Heart right ventricle (tissue), 16 donors: Measurements from ENCODE around the gene ATXN7L1. TPM values are rescaled to one million over a fixed set of nuclear protein-coding genes. Genes with fewer than 3 reads are reported as not detected.

ENCODE experiments used
- ATAC-seq, 8 donors: fragments of 200-7000 bp; cut with Tn5 transposase; one replicate each; pipeline ENCODE4 v1.9.1; 2020; ENCODE audit warnings: mild to moderate bottlenecking in 8 of 8, moderate library complexity in 8 of 8, moderate number of reproducible peaks in 1 of 8
- DNase-seq, 2 donors: peaks; one replicate each; pipeline ENCODE4 v3.0.0-alpha.2; 2020
- H3K27ac ChIP-seq, 10 donors: fragments of 200-600 bp; sonication (generic) in 2 of 10; one replicate each; pipeline versions ENCODE4 v1.5.0 to v1.8.0; 2020 to 2022; ENCODE audit warnings: mild to moderate bottlenecking in 3 of 10
- H3K27me3 ChIP-seq, 7 donors: fragments of 200-600 bp; one replicate each; pipeline ENCODE4 v1.8.0; 2021 to 2022; ENCODE audit warnings: mild to moderate bottlenecking in 2 of 7
- H3K36me3 ChIP-seq, 9 donors: fragments of 200-600 bp; sonication (generic) in 1 of 9; one replicate each; pipeline versions ENCODE4 v1.5.0 to v1.8.0; 2020 to 2022; ENCODE audit warnings: mild to moderate bottlenecking in 2 of 9
- H3K4me1 ChIP-seq, 9 donors: fragments of 200-600 bp; sonication (generic) in 1 of 9; one replicate each; pipeline versions ENCODE4 v1.5.0 to v1.8.0; 2020 to 2022; ENCODE audit warnings: mild to moderate bottlenecking in 4 of 9
- H3K4me3 ChIP-seq, 10 donors: fragments of 200-600 bp; sonication (generic) in 2 of 10; one replicate each; pipeline versions ENCODE4 v1.5.0 to v1.8.0; 2020 to 2022; ENCODE audit warnings: mild to moderate bottlenecking in 7 of 10, moderate library complexity in 2 of 10
- H3K9me3 ChIP-seq, 11 donors: fragments of 200-600 bp in 10 of 11; sonication (generic) in 2 of 11; one replicate each; pipeline versions ENCODE4 v1.5.0 to v1.8.0; 2013 to 2022; ENCODE audit warnings: mild to moderate bottlenecking in 2 of 11, control low read depth in 1 of 11, moderate library complexity in 1 of 11
- WGBS, 2 donors: extraction: QIAGEN DNeasy Blood & Tissue Kit; methylation state at CpG; one replicate each; pipeline ENCODE4 v1.1.7; 2013; ENCODE audit warnings: inconsistent platforms in 1 of 2; 5-methylcytosine and 5-hydroxymethylcytosine counted together
- intact Hi-C, 10 donors: fragments of 100-400 bp; cut with DNase I; formaldehyde crosslinking; loops; one replicate each; pipeline versions ENCODE4 v1.11.1 to v1.14.2; 2022
- polyA plus RNA-seq, 2 donors: library from polyadenylated mRNA; stranded (reverse); fragments of 200-250 nt; gene quantifications; one replicate each; pipeline ENCODE4 v1.2.3, GENCODE V29; 2013
- total RNA-seq, 10 donors: library from RNA; stranded (reverse); fragmentation: NEBNext Ultra II Directional in 3 of 10; extraction: Animal tissue kit (Norgen Biotek cat#: 25700) in 3 of 10; gene quantifications; one replicate each; pipeline versions ENCODE4 v1.2.1 to v1.2.4, GENCODE V29; 2021 to 2023
- TF ChIP-seq, protein P1 (sequence below), 9 donors: fragments of 200-600 bp; sonication (generic) in 2 of 9; IDR thresholded peaks; one replicate each; pipeline versions ENCODE4 v1.5.0 to v1.8.0; 2021 to 2022; ENCODE audit warnings: antibody characterized with exemption in 9 of 9, mild to moderate bottlenecking in 5 of 9, moderate library complexity in 1 of 9
- donor health status: Arrhythmogenic right ventricular cardiomyopathy.
- donor health status: ischemic (EF 13 %, LVEDD 7.1; RV severe dilation, severe dysfunction).
- donor health status: healthy with polysubstance abuse.
- donor health status: DM: no; HTN: yes; CAD: no.
- donor health status: DM: no; HTN: no; CAD: no.
- donor health status: ischemic (EF 25% LVEDD 6.9; RV normal size, moderate dysfunction).
- donor health status: ischemic (EF 25% LVEDD 5.7; RV mildly dilated, moderate dysfunction).
- donor health status: healthy.
- donor health status: DM: yes; HTN: yes; CAD: no.
- donor health status: Ischemic cardiomyopathy.
- donor health status: ischemic (EF 35%, LVEDD 5.7; RV mildly dilated, moderate dysfunction).
- donor health status: nonischemic (EF 11% LVEDD 7.7; RV severe dilation, severe dysfunction).
- donor health status: DM: yes; HTN: yes; CAD: no.
- donor health status: PGD.
- donor health status: ischemic (EF 29% LVEDD 5.4; RV normal size, mild dysfunction).
- donor health status: nonischemic (EF 23%, LVEDD 6.1; RV moderate dilation, normal function).

Gene ATXN7L1
- total and polyA plus RNA-seq, 12 donors = 1.7 to 7.2 (median 5.4) TPM

DNA sequence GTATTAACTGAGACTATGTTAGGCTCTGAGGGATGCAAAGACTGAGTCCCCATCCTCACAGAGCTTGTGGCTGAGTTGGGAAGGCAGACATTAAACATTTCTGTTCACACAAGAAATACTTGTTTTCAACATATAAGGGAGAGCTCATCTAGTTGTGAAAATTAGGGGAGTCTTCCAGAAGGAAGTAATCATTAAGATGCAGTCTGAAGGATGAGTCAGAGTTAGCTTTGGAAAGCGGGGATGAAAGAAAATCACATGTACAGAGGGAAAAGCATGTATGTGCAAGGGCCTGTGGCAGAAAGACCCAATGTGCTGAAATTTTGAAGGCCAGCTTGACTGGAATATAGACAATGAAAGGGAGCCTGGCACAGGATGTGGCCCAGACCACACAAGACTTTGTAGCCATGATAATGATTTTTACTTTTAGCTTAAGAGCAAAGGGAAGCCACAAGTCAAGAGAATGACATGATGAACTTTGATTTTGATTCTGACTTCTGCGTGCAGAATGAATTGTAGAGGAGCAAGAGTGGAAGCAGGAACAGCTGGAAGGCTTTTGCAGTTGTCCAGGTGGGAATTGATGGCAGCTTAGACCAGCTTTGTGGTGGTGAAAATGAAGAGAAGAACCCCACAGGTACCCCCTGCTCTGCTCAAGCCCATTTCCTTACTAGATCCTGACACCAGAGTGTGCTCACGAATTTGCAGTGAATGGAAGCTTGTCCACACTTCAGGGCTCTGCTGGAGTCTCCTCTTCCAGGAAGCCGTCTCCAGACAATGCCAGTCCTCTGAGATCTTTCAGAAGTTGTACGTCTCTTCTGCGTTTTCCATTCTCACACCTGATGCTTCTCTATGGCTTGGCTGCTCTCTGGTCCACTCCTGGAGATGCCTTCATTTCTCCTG lies 115.6 kb downstream of the ATXN7L1 start:
- Histone ChIP-seq H3K36me3 (peaks cover 0 to 4% (median 0%) of the 10 kb centered on the region in 9 donors), H3K9me3 (no peaks in the 10 kb centered on the region), H3K27ac (no peak overlapping the region), H3K4me3 (no peak overlapping the region), H3K4me1 (peaks cover 0 to 19% (median 0%) of the 10 kb centered on the region in 9 donors), H3K27me3 (no peaks in the 10 kb centered on the region)
- ATAC-seq (no peak), DNase-seq (no peak)
- TF ChIP-seq, protein P1, sequence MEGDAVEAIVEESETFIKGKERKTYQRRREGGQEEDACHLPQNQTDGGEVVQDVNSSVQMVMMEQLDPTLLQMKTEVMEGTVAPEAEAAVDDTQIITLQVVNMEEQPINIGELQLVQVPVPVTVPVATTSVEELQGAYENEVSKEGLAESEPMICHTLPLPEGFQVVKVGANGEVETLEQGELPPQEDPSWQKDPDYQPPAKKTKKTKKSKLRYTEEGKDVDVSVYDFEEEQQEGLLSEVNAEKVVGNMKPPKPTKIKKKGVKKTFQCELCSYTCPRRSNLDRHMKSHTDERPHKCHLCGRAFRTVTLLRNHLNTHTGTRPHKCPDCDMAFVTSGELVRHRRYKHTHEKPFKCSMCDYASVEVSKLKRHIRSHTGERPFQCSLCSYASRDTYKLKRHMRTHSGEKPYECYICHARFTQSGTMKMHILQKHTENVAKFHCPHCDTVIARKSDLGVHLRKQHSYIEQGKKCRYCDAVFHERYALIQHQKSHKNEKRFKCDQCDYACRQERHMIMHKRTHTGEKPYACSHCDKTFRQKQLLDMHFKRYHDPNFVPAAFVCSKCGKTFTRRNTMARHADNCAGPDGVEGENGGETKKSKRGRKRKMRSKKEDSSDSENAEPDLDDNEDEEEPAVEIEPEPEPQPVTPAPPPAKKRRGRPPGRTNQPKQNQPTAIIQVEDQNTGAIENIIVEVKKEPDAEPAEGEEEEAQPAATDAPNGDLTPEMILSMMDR (IDR thresholded peaks at IDR 0.05) = no peak
- WGBS, 2 donors = 94 to 95% methylated on average over 6 of the region's 6 CpGs
- intact Hi-C loops = loop anchor here in 9 of 10 donors (1.0 to 10.0 kb wide), 17 partner anchors 106 to 404 kb away; partner anchors contain the start of gene ATXN7L1 (in 5 of the 9)

DNA sequence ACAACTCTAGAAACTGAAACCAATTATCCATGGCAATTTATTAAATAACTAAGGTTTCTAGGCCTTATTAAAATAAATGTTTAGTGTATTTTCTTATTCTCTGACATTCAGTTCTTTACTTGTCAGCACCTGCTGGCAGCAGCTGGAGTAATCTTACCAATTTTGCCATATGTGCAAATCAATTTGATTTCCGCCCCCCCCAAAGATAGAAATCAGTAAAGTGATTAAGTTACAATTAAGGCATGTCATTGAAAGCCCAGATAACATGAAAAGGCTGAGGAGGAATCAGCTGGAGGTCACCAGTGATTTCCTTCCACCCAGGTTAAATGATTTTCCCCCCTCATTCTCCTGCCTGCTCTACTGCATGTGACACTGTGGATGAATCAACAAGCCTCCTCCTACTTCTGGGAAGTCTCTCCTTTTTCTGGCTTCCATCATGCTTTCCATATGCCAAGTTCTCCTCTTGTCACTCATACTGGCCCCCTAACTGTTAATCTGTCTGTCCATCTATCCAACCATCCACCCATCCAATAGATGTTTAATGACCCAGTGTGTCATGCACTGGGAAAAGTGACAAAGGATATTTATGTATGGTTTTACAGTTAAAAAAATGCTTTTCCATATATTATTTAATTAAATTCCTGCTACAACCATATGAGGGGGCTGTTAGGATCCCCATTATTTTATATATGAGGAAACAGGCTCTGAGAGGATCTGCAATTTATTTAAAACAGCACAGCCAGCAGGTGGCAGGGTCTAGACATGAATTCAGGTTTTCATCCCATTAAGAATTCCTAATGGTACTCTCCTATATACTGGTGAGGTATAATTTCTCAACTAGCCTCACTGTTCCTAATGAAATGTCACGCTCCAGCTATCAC lies 116.5 kb downstream of the ATXN7L1 start:
- H3K27me3 ChIP-seq = no peaks in the 10 kb centered on the region
- peaks cover 0 to 4% (median 0%) of the 10 kb centered on the region in 9 donors for H3K36me3 ChIP-seq
- DNase-seq (peak; percentile 18 to 36), ATAC-seq (peak in 5 of 8 donors; percentile 38 to 73 (median 66))
- H3K27ac ChIP-seq = no peak overlapping the region
- no peak overlapping the region for H3K4me3 ChIP-seq
- intact Hi-C loops = loop anchor here (1.0 to 10.0 kb wide), 17 partner anchors 105 to 405 kb away; partner anchors contain the start of gene ATXN7L1 (in 5 of the 10)
- WGBS, 2 donors = 85 to 86% methylated on average over 2 of the region's 2 CpGs
- H3K9me3 ChIP-seq = no peaks in the 10 kb centered on the region
- TF ChIP-seq, protein P1 (IDR thresholded peaks at IDR 0.05) = peak; percentile 41 to 73 (median 66)
- H3K4me1 ChIP-seq = peaks cover 0 to 19% (median 0%) of the 10 kb centered on the region in 9 donors

DNA sequence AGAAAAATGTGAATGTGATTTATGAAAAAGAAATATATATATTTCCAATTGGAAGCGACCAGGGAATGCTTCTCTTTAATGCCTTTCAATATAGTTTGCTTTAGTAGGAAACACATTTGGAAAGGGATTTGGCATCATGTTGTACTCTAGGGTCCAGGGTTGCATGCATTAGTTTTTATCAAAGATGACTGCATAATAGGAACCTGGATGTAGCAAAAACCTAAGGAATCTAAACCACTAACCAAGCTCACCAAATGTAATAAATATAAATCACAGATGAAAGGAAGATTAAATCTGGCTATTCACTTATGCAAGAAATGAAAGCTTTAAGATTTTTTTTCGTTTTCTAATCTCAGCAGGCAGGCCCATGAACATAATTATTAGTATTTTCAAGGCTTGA lies 120.0 kb downstream of the ATXN7L1 start:
- TF ChIP-seq, protein P1 (IDR thresholded peaks at IDR 0.05) = no peak
- intact Hi-C loops = loop anchor here in 6 of 10 donors (5.0 to 10.0 kb wide), 5 partner anchors 102 to 408 kb away; no protein-coding TSS in a partner anchor
- Histone ChIP-seq H3K9me3 (no peaks in the 10 kb centered on the region), H3K36me3 (peaks cover 0 to 7% (median 0%) of the 10 kb centered on the region in 9 donors), H3K4me3 (no peak overlapping the region), H3K27me3 (no peaks in the 10 kb centered on the region), H3K4me1 (peaks cover 0 to 19% (median 0%) of the 10 kb centered on the region in 9 donors), H3K27ac (no peak overlapping the region)
- no peak for DNase-seq
- ATAC-seq = no peak
- WGBS, 2 donors = 49 to 95% methylated on average over 2 of the region's 2 CpGs
